CD4-positive, alpha-beta T cell (primary cell): Measurements from ENCODE around the gene RNU6-1. TPM values are rescaled to one million over a fixed set of nuclear protein-coding genes. Genes with fewer than 3 reads are reported as not detected.

Experiments
- ATAC-seq: fragments of 200-7000 bp; cut with Tn5 transposase; one replicate; pipeline ENCODE4 v1.10.0; 2022; ENCODE audit warnings: mild to moderate bottlenecking; ENCODE audit not compliant: poor library complexity
- CTCF ChIA-PET: fragments of 350-600 bp; sonication (Branson Sonifier 250); formaldehyde crosslinking; loops from one replicate; lab custom pipeline; 2021; ENCODE audit warnings: antibody characterized with exemption, inconsistent platforms; lab: Charles Lee
- POLR2A ChIA-PET: fragments of 350-600 bp; sonication (Branson Sonifier 250); formaldehyde crosslinking; loops from one replicate; lab custom pipeline; 2021; ENCODE audit warnings: antibody characterized with exemption, inconsistent platforms; lab: Charles Lee
- DNase-seq, 14 experiments: peaks; one replicate each; pipeline ENCODE4 v3.0.0-alpha.2; 2013 to 2020; ENCODE audit warnings: mixed read lengths in 2 of 14
- H3K27ac ChIP-seq, 2 donors: one replicate each; pipeline versions ENCODE4 v1.5.1 to v1.7.0; 2013; ENCODE audit warnings: low read length in 2 of 2, low read depth in 1 of 2, mild to moderate bottlenecking in 1 of 2
- H3K27me3 ChIP-seq, 2 experiments: 1 replicate in 1 of 2; 2 replicates in 1 of 2; pipeline versions ENCODE4 v1.6.1 to v1.7.0; 2013; ENCODE audit warnings: low read length in 2 of 2, control low read depth in 1 of 2, mild to moderate bottlenecking in 1 of 2, moderate library complexity in 1 of 2; ENCODE audit not compliant: insufficient read depth in 2 of 2, control insufficient read depth in 1 of 2
- H3K36me3 ChIP-seq: one replicate; pipeline ENCODE4 v1.6.1; 2013; ENCODE audit warnings: low read length, control low read depth; ENCODE audit not compliant: insufficient read depth
- H3K4me1 ChIP-seq: one replicate; pipeline ENCODE4 v1.6.1; 2013; ENCODE audit warnings: low read length, control low read depth; ENCODE audit not compliant: insufficient read depth
- H3K4me3 ChIP-seq: one replicate; pipeline ENCODE4 v1.5.1; 2013; ENCODE audit warnings: mild to moderate bottlenecking, low read length, moderate library complexity
- H3K9me3 ChIP-seq, 2 experiments: 1 replicate in 1 of 2; 2 replicates in 1 of 2; pipeline versions ENCODE4 v1.6.1 to v1.7.0; 2013; ENCODE audit warnings: low read length in 2 of 2, mild to moderate bottlenecking in 2 of 2, control low read depth in 1 of 2, moderate library complexity in 1 of 2; ENCODE audit not compliant: control insufficient read depth in 1 of 2, insufficient read depth in 1 of 2
- H3K27ac Mint-ChIP-seq: one replicate; pipeline ENCODE4 v1.8.0; 2020; ENCODE audit warnings: mixed read lengths
- H3K27me3 Mint-ChIP-seq: one replicate; pipeline ENCODE4 v1.8.0; 2021; ENCODE audit warnings: mixed read lengths
- H3K36me3 Mint-ChIP-seq: one replicate; pipeline ENCODE4 v1.8.0; 2021; ENCODE audit warnings: low read depth, mixed read lengths
- H3K4me1 Mint-ChIP-seq: one replicate; pipeline ENCODE4 v1.8.0; 2021; ENCODE audit warnings: low read depth, mixed read lengths
- H3K4me3 Mint-ChIP-seq: one replicate; pipeline ENCODE4 v1.8.0; 2020; ENCODE audit warnings: mild to moderate bottlenecking, mixed read lengths
- H3K9me3 Mint-ChIP-seq: one replicate; pipeline ENCODE4 v1.8.0; 2020; ENCODE audit warnings: mixed read lengths
- CTCF ChIP-seq: fragments of 200-600 bp; IDR thresholded peaks from one replicate; pipeline ENCODE4 v1.8.0; 2022; ENCODE audit warnings: antibody characterized with exemption, mild to moderate bottlenecking
- intact Hi-C, 2 experiments: fragments of 100-400 bp; cut with DNase I in 1 of 2; cut with micrococcal nuclease in 1 of 2; formaldehyde crosslinking; loops; one replicate each; pipeline versions ENCODE4 v1.15.1 to v1.9.0; 2023 to 2025; cut with DNase I, micrococcal nuclease
- total RNA-seq, 174 experiments: library from RNA in 2 of 174; stranded (reverse) in 2 of 174; gene quantifications; one replicate each; pipeline ENCODE4 v1.2.3 and lab custom pipeline; 2021 to 2026

The RNU6-1 gene
- total RNA-seq, 2 experiments from 2014 or later: not detected

GRCh38 chr15:67805666-67806516, 34.0 kb downstream of the RNU6-1 start:
- intact Hi-C loops: no loop called here
- Histone ChIP-seq H3K4me1 (no peaks in the 10 kb centered on the region), H3K9me3 (no peaks in the 10 kb centered on the region), H3K27me3 (no peaks in the 10 kb centered on the region), H3K27ac (no peak overlapping the region), H3K4me3 (no peak overlapping the region), H3K36me3 (peaks cover 2% of the 10 kb centered on the region)
- Mint-ChIP-seq H3K36me3 (peaks cover 36% of the 10 kb centered on the region), H3K4me3 (no peak overlapping the region), H3K27me3 (no peaks in the 10 kb centered on the region), H3K27ac (no peak overlapping the region), H3K4me1 (no peaks in the 10 kb centered on the region), H3K9me3 (no peaks in the 10 kb centered on the region)
- no peak for DNase-seq
- CTCF ChIA-PET: no interaction called here
- POLR2A ChIA-PET: no interaction called here
- TF ChIP-seq CTCF: no peak
- ATAC-seq: no peak

- ATAC-seq (no peak), DNase-seq (no peak)
- intact Hi-C loops: no loop called here
- no peaks in the 10 kb centered on the region for H3K4me1 Mint-ChIP-seq
- H3K4me1 ChIP-seq: no peaks in the 10 kb centered on the region
- H3K27ac ChIP-seq: no peak overlapping the region
- H3K36me3 ChIP-seq: peaks cover 2% of the 10 kb centered on the region
- no peak for TF ChIP-seq CTCF
- ChIA-PET CTCF (no interaction called here), POLR2A (no interaction called here)
- no peak overlapping the region for H3K4me3 ChIP-seq
- no peaks in the 10 kb centered on the region for H3K27me3 ChIP-seq
- H3K36me3 Mint-ChIP-seq: peaks cover 36% of the 10 kb centered on the region
- H3K4me3 Mint-ChIP-seq: no peak overlapping the region
- no peaks in the 10 kb centered on the region for H3K9me3 ChIP-seq
- H3K27ac Mint-ChIP-seq: no peak overlapping the region
- H3K27me3 Mint-ChIP-seq: no peaks in the 10 kb centered on the region
- H3K9me3 Mint-ChIP-seq: no peaks in the 10 kb centered on the region
Measured at GRCh38 chr15:67805008-67805665, 34.7 kb downstream of the RNU6-1 start.

GRCh38 chr15:67803996-67804843, 35.6 kb downstream of the RNU6-1 start:
- H3K36me3 ChIP-seq: peaks cover 2% of the 10 kb centered on the region
- H3K4me3 ChIP-seq: no peak overlapping the region
- no peaks in the 10 kb centered on the region for H3K27me3 ChIP-seq
- H3K9me3 ChIP-seq: no peaks in the 10 kb centered on the region
- no peak for TF ChIP-seq CTCF
- H3K27me3 Mint-ChIP-seq: no peaks in the 10 kb centered on the region
- DNase-seq: no peak
- no peaks in the 10 kb centered on the region for H3K4me1 ChIP-seq
- H3K36me3 Mint-ChIP-seq: peaks cover 31% of the 10 kb centered on the region
- no peak for ATAC-seq
- ChIA-PET CTCF (no interaction called here), POLR2A (no interaction called here)
- no peak overlapping the region for H3K27ac Mint-ChIP-seq
- H3K4me3 Mint-ChIP-seq: no peak overlapping the region
- H3K27ac ChIP-seq: no peak overlapping the region
- no peaks in the 10 kb centered on the region for H3K9me3 Mint-ChIP-seq
- no peaks in the 10 kb centered on the region for H3K4me1 Mint-ChIP-seq
- intact Hi-C loops: no loop called here
